ENCODE data around the gene NCK2.

NCK2 gene

DNA sequence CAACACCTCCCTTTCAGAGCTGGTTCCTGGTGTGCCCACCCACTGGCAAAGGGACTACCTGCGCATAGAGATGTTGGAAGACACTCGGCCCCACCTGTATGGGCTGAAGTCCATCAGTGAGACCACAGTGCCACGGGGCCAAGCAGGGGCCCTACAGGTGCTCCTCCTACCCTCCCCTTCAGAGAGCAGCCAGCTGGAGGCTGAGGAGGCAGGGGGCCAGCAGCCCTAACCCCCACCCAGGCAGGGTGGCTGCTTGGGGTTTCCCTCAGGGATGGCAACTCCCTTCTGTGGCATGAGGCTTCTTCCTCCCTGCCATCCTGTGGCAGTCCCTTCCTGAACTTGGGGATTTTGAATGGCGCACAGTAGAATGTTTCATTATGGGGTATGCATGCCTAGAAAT is 125.3 kb downstream of the NCK2 start:
- H3K9me3 ChIP-seq: no peaks in the 10 kb centered on the region
- H4K20me1 ChIP-seq: peaks cover 100% of the 10 kb centered on the region
- H3K4me2 ChIP-seq: no peak overlapping the region
- H3K27ac ChIP-seq: no peak overlapping the region
- no peaks in the 10 kb centered on the region for H3K27me3 ChIP-seq
- no peak overlapping the region for H3K4me3 ChIP-seq
- peaks cover 73% of the 10 kb centered on the region for H3K36me3 ChIP-seq
- H3K9ac ChIP-seq: no peak overlapping the region
- H3K4me1 ChIP-seq: peaks cover 38% of the 10 kb centered on the region
- TF ChIP-seq Cebpa-rat (IDR thresholded peaks at IDR 0.05): no peak

DNA sequence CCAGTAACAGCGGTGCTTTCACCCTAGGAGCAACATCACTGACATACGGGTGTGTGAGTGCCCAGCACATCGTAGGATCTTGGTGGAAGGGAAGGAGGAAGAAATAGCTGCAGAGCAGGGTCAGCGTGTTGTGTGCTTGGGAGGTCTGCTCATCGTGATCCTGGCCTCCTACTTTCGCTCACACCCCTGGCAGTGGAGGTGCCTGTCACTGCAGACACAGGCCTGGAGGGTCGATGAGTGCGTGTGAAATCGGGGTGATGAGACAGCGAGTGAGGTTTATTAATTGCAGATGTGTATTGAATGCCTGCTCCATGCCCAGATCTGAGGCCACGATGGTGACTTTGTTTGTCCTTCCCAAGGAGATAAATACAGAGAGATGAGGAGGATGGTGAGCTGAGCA is 126.1 kb downstream of the NCK2 start:
- no peaks in the 10 kb centered on the region for H3K9me3 ChIP-seq
- H3K27me3 ChIP-seq: no peaks in the 10 kb centered on the region
- peaks cover 100% of the 10 kb centered on the region for H4K20me1 ChIP-seq
- H3K27ac ChIP-seq: no peak overlapping the region
- H3K4me2 ChIP-seq: no peak overlapping the region
- no peak overlapping the region for H3K4me3 ChIP-seq
- H3K4me1 ChIP-seq: peaks cover 44% of the 10 kb centered on the region
- TF ChIP-seq Cebpa-rat (IDR thresholded peaks at IDR 0.05): no peak
- H3K36me3 ChIP-seq: peaks cover 73% of the 10 kb centered on the region
- no peak overlapping the region for H3K9ac ChIP-seq

GRCh38 chr2:105872142-105872728 is 127.5 kb downstream of the NCK2 start:
- no peaks in the 10 kb centered on the region for H3K27me3 ChIP-seq
- peaks cover 44% of the 10 kb centered on the region for H3K4me1 ChIP-seq
- no peak overlapping the region for H3K9ac ChIP-seq
- no peak for TF ChIP-seq Cebpa-rat (IDR thresholded peaks at IDR 0.05)
- no peak overlapping the region for H3K4me3 ChIP-seq
- H3K36me3 ChIP-seq: peaks cover 84% of the 10 kb centered on the region
- H3K4me2 ChIP-seq: no peak overlapping the region
- H3K9me3 ChIP-seq: peaks cover 2% of the 10 kb centered on the region
- peaks cover 98% of the 10 kb centered on the region for H4K20me1 ChIP-seq
- H3K27ac ChIP-seq: no peak overlapping the region

DNA sequence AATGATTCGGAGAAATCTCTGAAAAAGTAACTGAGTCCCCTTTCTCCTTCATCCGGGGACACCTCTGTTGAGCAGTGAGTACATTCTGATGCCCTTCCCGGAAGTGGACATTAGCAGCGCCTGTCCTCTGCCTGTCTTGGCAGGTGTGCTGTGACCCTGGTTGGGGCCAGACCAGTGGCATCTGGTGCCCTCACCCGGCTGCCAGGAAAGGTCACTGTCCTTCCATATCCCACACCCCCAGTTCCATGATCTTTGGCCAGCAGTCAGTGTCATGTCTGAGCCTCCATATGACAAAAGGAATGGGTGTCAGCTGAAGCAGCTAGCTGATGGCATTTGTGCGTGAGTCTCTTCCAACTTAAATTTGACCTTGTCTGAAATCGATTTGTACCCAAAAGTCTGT is 128.1 kb downstream of the NCK2 start:
- H3K27me3 ChIP-seq: no peaks in the 10 kb centered on the region
- peaks cover 8% of the 10 kb centered on the region for H3K9me3 ChIP-seq
- TF ChIP-seq Cebpa-rat (IDR thresholded peaks at IDR 0.05): no peak
- no peak overlapping the region for H3K4me3 ChIP-seq
- no peak overlapping the region for H3K4me2 ChIP-seq
- peaks cover 85% of the 10 kb centered on the region for H3K36me3 ChIP-seq
- peaks cover 98% of the 10 kb centered on the region for H4K20me1 ChIP-seq
- peaks cover 40% of the 10 kb centered on the region for H3K4me1 ChIP-seq
- no peak overlapping the region for H3K27ac ChIP-seq
- H3K9ac ChIP-seq: no peak overlapping the region

GRCh38 chr2:105873281-105873680 is 128.6 kb downstream of the NCK2 start:
- no peak overlapping the region for H3K9ac ChIP-seq
- H3K4me3 ChIP-seq: no peak overlapping the region
- TF ChIP-seq Cebpa-rat (IDR thresholded peaks at IDR 0.05): no peak
- peaks cover 85% of the 10 kb centered on the region for H3K36me3 ChIP-seq
- H3K9me3 ChIP-seq: peaks cover 12% of the 10 kb centered on the region
- no peak overlapping the region for H3K4me2 ChIP-seq
- no peak overlapping the region for H3K27ac ChIP-seq
- no peaks in the 10 kb centered on the region for H3K27me3 ChIP-seq
- peaks cover 35% of the 10 kb centered on the region for H3K4me1 ChIP-seq
- peaks cover 94% of the 10 kb centered on the region for H4K20me1 ChIP-seq

DNA sequence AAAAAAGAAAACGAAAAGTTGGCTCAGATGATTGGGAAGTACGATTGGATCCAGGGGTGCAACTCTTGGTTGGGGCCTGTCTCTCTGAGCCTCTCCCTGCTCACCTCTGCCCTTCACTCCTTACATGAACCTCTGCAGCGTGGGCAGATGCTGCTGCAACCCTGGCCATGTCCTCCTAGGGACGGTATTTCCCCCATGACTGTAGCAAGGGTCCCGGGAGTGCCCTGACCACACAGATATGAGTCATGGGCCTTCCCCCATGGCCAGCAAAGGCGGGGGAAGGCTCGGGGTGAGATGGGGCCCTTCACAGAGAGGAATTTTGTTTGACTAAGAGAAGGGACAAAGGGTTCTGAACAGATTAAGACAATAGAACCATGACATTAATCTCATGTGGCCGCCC is 129.0 kb downstream of the NCK2 start:
- no peak for TF ChIP-seq Cebpa-rat (IDR thresholded peaks at IDR 0.05)
- H3K9me3 ChIP-seq: peaks cover 17% of the 10 kb centered on the region
- no peak overlapping the region for H3K9ac ChIP-seq
- peaks cover 89% of the 10 kb centered on the region for H4K20me1 ChIP-seq
- peaks cover 85% of the 10 kb centered on the region for H3K36me3 ChIP-seq
- H3K27me3 ChIP-seq: no peaks in the 10 kb centered on the region
- H3K27ac ChIP-seq: no peak overlapping the region
- no peak overlapping the region for H3K4me2 ChIP-seq
- no peak overlapping the region for H3K4me3 ChIP-seq
- peaks cover 34% of the 10 kb centered on the region for H3K4me1 ChIP-seq

GRCh38 chr2:105874466-105874865 is 129.8 kb downstream of the NCK2 start:
- peaks cover 26% of the 10 kb centered on the region for H3K4me1 ChIP-seq
- no peaks in the 10 kb centered on the region for H3K27me3 ChIP-seq
- peaks cover 24% of the 10 kb centered on the region for H3K9me3 ChIP-seq
- H3K27ac ChIP-seq: no peak overlapping the region
- no peak overlapping the region for H3K4me2 ChIP-seq
- TF ChIP-seq Cebpa-rat (IDR thresholded peaks at IDR 0.05): no peak
- peaks cover 85% of the 10 kb centered on the region for H4K20me1 ChIP-seq
- peaks cover 85% of the 10 kb centered on the region for H3K36me3 ChIP-seq
- H3K4me3 ChIP-seq: no peak overlapping the region
- H3K9ac ChIP-seq: no peak overlapping the region

DNA sequence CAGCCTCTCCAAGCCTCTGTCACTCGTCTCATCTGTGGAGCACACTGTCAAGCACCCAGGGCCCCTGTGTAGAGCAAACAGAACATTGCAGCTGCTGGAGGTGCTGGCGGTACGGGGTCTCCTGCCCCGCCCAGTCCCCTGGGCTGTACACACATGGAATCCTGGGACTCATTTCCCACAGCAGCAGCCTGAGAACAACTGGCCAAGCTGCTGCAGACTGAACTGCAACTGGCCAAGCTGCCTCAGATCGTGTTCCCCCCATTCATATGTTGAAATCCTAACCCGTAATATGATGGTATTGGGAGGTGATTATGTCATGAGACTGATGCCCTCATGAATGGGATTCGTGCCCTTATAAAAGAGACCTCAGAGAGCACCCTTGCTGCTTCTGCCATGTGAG is 130.5 kb downstream of the NCK2 start:
- no peak overlapping the region for H3K4me3 ChIP-seq
- H3K27ac ChIP-seq: no peak overlapping the region
- no peak for TF ChIP-seq Cebpa-rat (IDR thresholded peaks at IDR 0.05)
- H3K9ac ChIP-seq: no peak overlapping the region
- peaks cover 22% of the 10 kb centered on the region for H3K4me1 ChIP-seq
- no peaks in the 10 kb centered on the region for H3K27me3 ChIP-seq
- peaks cover 85% of the 10 kb centered on the region for H3K36me3 ChIP-seq
- H3K4me2 ChIP-seq: peak overlapping the region; percentile 15
- H3K9me3 ChIP-seq: peaks cover 32% of the 10 kb centered on the region
- peaks cover 85% of the 10 kb centered on the region for H4K20me1 ChIP-seq

DNA sequence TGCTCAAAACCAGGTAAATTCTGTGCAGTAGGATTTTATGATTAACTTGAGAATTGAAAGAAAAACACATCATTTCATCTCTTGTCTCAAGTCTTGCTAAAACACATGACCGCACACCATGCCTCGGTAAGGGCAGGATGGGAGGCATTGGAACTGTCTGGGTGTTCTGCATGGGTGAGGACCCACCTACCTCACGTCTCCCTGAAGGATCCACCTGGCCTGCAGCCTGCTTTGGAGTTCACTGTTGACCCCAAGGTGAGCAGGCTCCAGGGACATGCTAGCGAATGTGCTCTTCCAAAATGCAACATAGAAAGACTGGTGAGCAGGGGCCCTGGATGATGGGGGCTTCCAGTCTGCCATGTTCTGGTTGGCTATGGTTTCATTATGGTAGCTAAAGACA is 131.5 kb downstream of the NCK2 start:
- no peak overlapping the region for H3K4me2 ChIP-seq
- peaks cover 22% of the 10 kb centered on the region for H3K4me1 ChIP-seq
- H3K4me3 ChIP-seq: no peak overlapping the region
- H3K27ac ChIP-seq: no peak overlapping the region
- TF ChIP-seq Cebpa-rat (IDR thresholded peaks at IDR 0.05): no peak
- H3K27me3 ChIP-seq: no peaks in the 10 kb centered on the region
- peaks cover 85% of the 10 kb centered on the region for H3K36me3 ChIP-seq
- peaks cover 85% of the 10 kb centered on the region for H4K20me1 ChIP-seq
- peaks cover 42% of the 10 kb centered on the region for H3K9me3 ChIP-seq
- H3K9ac ChIP-seq: no peak overlapping the region

DNA sequence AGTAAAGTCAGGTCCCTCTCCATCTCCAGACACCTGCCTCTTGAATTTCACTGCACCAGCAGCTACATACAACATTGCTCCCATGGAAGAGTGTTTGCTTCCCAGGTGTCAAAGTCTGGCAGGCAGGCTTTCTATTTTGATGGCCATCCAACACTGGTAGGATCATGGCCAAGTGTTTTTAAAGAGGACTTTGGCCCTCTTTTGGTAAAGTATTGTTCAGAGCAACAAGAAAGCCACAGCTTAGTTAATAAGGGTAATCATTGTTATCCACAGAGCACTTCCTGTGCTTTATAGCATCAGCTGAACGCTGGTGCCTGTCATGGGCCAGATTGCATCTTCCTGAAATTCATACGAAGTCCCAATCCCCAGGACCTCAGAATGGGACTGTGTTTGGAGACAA is 133.2 kb downstream of the NCK2 start:
- Histone ChIP-seq H3K4me1 (peaks cover 17% of the 10 kb centered on the region), H4K20me1 (peaks cover 82% of the 10 kb centered on the region), H3K9me3 (peaks cover 48% of the 10 kb centered on the region), H3K27me3 (no peaks in the 10 kb centered on the region), H3K4me2 (no peak overlapping the region), H3K4me3 (no peak overlapping the region), H3K27ac (no peak overlapping the region), H3K36me3 (peaks cover 85% of the 10 kb centered on the region), H3K9ac (no peak overlapping the region)
- TF ChIP-seq Cebpa-rat (IDR thresholded peaks at IDR 0.05): no peak

Data from BLaER1 (cell line).